ENCODE results near the gene PRKAG2. TPM values are rescaled to one million over a fixed set of nuclear protein-coding genes. Genes with fewer than 3 reads are reported as not detected.

Gene PRKAG2
- total and polyA plus RNA-seq, 4 donors = 17.5 to 33.3 (median 23.9) TPM

GRCh38 chr7:151572136-151572535 is 304.8 kb downstream of the PRKAG2 start:
- DNase-seq (no peak), ATAC-seq (ENCODE audit: insufficient read depth, low FRiP score) (no peak)
- Histone ChIP-seq H3K27ac (ENCODE audit: low read depth in 1 of 2, low read length in 1 of 2) (no peak overlapping the region), H3K4me1 (ENCODE audit: control insufficient read depth in 5 of 5, insufficient read depth in 5 of 5, low read length in 5 of 5) (peaks cover 0 to 3% (median 0%) of the 10 kb centered on the region in 5 donors), H3K9me3 (ENCODE audit: control insufficient read depth in 4 of 4, insufficient read depth in 3 of 4, low read length in 3 of 4) (peaks cover 0 to 2% (median 0%) of the 10 kb centered on the region in 4 donors), H3K4me3 (no peak overlapping the region), H3K9ac (ENCODE audit: insufficient read depth in 1 of 2, low read length in 2 of 2) (no peak overlapping the region), H3K27me3 (ENCODE audit: control insufficient read depth in 3 of 3, insufficient read depth in 3 of 3, low read length in 2 of 3) (peaks cover 0 to 3% (median 0%) of the 10 kb centered on the region in 3 donors), H3K36me3 (ENCODE audit: control insufficient read depth in 4 of 4, insufficient read depth in 4 of 4, low read length in 4 of 4) (peaks cover 0 to 16% (median 4%) of the 10 kb centered on the region in 4 donors)
- no peak for TF ChIP-seq CTCF (IDR thresholded peaks at IDR 0.05; ENCODE audit: control extremely low read depth, extremely low read depth)
- 96% methylated on average over 2 of the region's 2 CpGs for WGBS, 2 donors

- ATAC-seq (ENCODE audit: insufficient read depth, low FRiP score) = no peak
- H3K9ac ChIP-seq (ENCODE audit: insufficient read depth in 1 of 2, low read length in 2 of 2) = no peak overlapping the region
These were observed 305.4 kb downstream of the PRKAG2 start for GRCh38 chr7:151571471-151571870.

GRCh38 chr7:151570366-151570915 is 306.5 kb downstream of the PRKAG2 start:
- H3K9ac ChIP-seq (ENCODE audit: insufficient read depth in 1 of 2, low read length in 2 of 2) = no peak overlapping the region
- TF ChIP-seq CTCF (IDR thresholded peaks at IDR 0.05; ENCODE audit: control extremely low read depth, extremely low read depth) = peak; percentile 4
- H3K4me1 ChIP-seq (ENCODE audit: control insufficient read depth in 5 of 5, insufficient read depth in 5 of 5, low read length in 5 of 5) = peaks cover 0 to 8% (median 0%) of the 10 kb centered on the region in 5 donors
- H3K9me3 ChIP-seq (ENCODE audit: control insufficient read depth in 4 of 4, insufficient read depth in 3 of 4, low read length in 3 of 4) = peaks cover 0 to under 1% (median 0%) of the 10 kb centered on the region in 4 donors
- H3K36me3 ChIP-seq (ENCODE audit: control insufficient read depth in 4 of 4, insufficient read depth in 4 of 4, low read length in 4 of 4) = peaks cover 0 to 13% (median 3%) of the 10 kb centered on the region in 4 donors
- H3K4me3 ChIP-seq = no peak overlapping the region
- ATAC-seq (ENCODE audit: insufficient read depth, low FRiP score) (no peak), DNase-seq (peak in 1 of 3 donors; percentile 30)
- H3K27me3 ChIP-seq (ENCODE audit: control insufficient read depth in 3 of 3, insufficient read depth in 3 of 3, low read length in 2 of 3) = peaks cover 0 to 3% (median 0%) of the 10 kb centered on the region in 3 donors
- no peak overlapping the region for H3K27ac ChIP-seq (ENCODE audit: low read depth in 1 of 2, low read length in 1 of 2)

More at GRCh38 chr7:151571471-151571870, 305.4 kb downstream of the PRKAG2 start:
- WGBS, 2 donors = 88 to 89% methylated on average over 5 of the region's 5 CpGs
- H3K27ac ChIP-seq (ENCODE audit: low read depth in 1 of 2, low read length in 1 of 2) = no peak overlapping the region
- DNase-seq = peak in 1 of 3 donors; percentile 31
- H3K9me3 ChIP-seq (ENCODE audit: control insufficient read depth in 4 of 4, insufficient read depth in 3 of 4, low read length in 3 of 4) = peaks cover 0 to 2% (median 0%) of the 10 kb centered on the region in 4 donors
- TF ChIP-seq CTCF (IDR thresholded peaks at IDR 0.05; ENCODE audit: control extremely low read depth, extremely low read depth) = no peak
- H3K4me1 ChIP-seq (ENCODE audit: control insufficient read depth in 5 of 5, insufficient read depth in 5 of 5, low read length in 5 of 5) = peaks cover 0 to 7% (median 0%) of the 10 kb centered on the region in 5 donors
- H3K36me3 ChIP-seq (ENCODE audit: control insufficient read depth in 4 of 4, insufficient read depth in 4 of 4, low read length in 4 of 4) = peaks cover 0 to 16% (median 4%) of the 10 kb centered on the region in 4 donors
- H3K27me3 ChIP-seq (ENCODE audit: control insufficient read depth in 3 of 3, insufficient read depth in 3 of 3, low read length in 2 of 3) = peaks cover 0 to 3% (median 0%) of the 10 kb centered on the region in 3 donors
- H3K4me3 ChIP-seq = no peak overlapping the region
